Rectal smooth muscle tissue (tissue), 1 donor: ENCODE measurements around the gene CARS1.
A peak's percentile ranks its signal among the peaks of the same experiment; 100 is the strongest.
"Not testable (repeated sequence)": the region's sequence is repeated elsewhere in the genome, so short reads cannot be mapped to it uniquely, and the experiment has no call there.

Source experiments
- H3K27ac ChIP-seq: one replicate; pipeline ENCODE4 v1.7.0; 2013; ENCODE audit warnings: low read depth, low read length, inconsistent platforms
- H3K27me3 ChIP-seq: one replicate; pipeline ENCODE4 v1.7.0; 2013; ENCODE audit warnings: low read length; ENCODE audit not compliant: control insufficient read depth, insufficient read depth
- H3K36me3 ChIP-seq: one replicate; pipeline ENCODE4 v1.7.0; 2013; ENCODE audit warnings: low read length; ENCODE audit not compliant: control insufficient read depth, insufficient read depth
- H3K4me1 ChIP-seq: one replicate; pipeline ENCODE4 v1.7.0; 2013; ENCODE audit warnings: low read length; ENCODE audit not compliant: control insufficient read depth, insufficient read depth
- H3K4me3 ChIP-seq: one replicate; pipeline ENCODE4 v1.7.0; 2013; ENCODE audit warnings: low read length
- H3K9ac ChIP-seq: one replicate; pipeline ENCODE4 v1.7.0; 2013; ENCODE audit warnings: low read length

The CARS1 gene

GRCh38 chr11:3066308-3066707 lies 9.1 kb upstream of the CARS1 start:
- not testable (repeated sequence) for H3K9ac ChIP-seq, H3K4me3 ChIP-seq, H3K27ac ChIP-seq, H3K4me1 ChIP-seq, H3K27me3 ChIP-seq, H3K36me3 ChIP-seq

- not testable (repeated sequence) for H3K27ac ChIP-seq, H3K4me3 ChIP-seq, H3K4me1 ChIP-seq, H3K9ac ChIP-seq, H3K27me3 ChIP-seq, H3K36me3 ChIP-seq
Measured at GRCh38 chr11:3064709-3065108, 7.5 kb upstream of the CARS1 start.

- H3K27me3 ChIP-seq, H3K4me3 ChIP-seq, H3K36me3 ChIP-seq, H3K9ac ChIP-seq, H3K4me1 ChIP-seq, H3K27ac ChIP-seq: not testable (repeated sequence)
Measured at GRCh38 chr11:3063876-3064275, 6.7 kb upstream of the CARS1 start.

GRCh38 chr11:3063432-3063831 lies 6.2 kb upstream of the CARS1 start:
- H3K27ac ChIP-seq, H3K4me1 ChIP-seq, H3K27me3 ChIP-seq, H3K9ac ChIP-seq, H3K36me3 ChIP-seq, H3K4me3 ChIP-seq: not testable (repeated sequence)

- no peak overlapping the region for H3K27ac ChIP-seq
- no peak overlapping the region for H3K9ac ChIP-seq
- no peak overlapping the region for H3K4me3 ChIP-seq
- H3K36me3 ChIP-seq: no peaks in the 10 kb centered on the region
- no peaks in the 10 kb centered on the region for H3K27me3 ChIP-seq
- H3K4me1 ChIP-seq: no peaks in the 10 kb centered on the region
Measured at GRCh38 chr11:3060436-3061025, 3.3 kb upstream of the CARS1 start.

- Histone ChIP-seq H3K27ac (no peak overlapping the region), H3K27me3 (no peaks in the 10 kb centered on the region), H3K4me3 (no peak overlapping the region), H3K36me3 (peaks cover 5% of the 10 kb centered on the region), H3K4me1 (no peaks in the 10 kb centered on the region), H3K9ac (no peak overlapping the region)
Measured at GRCh38 chr11:3058753-3059664, 1.8 kb upstream of the CARS1 start.

GRCh38 chr11:3056296-3057068 lies 741 bp downstream of the CARS1 start:
- peak overlapping the region; percentile 95 for H3K4me3 ChIP-seq
- no peaks in the 10 kb centered on the region for H3K4me1 ChIP-seq
- no peaks in the 10 kb centered on the region for H3K27me3 ChIP-seq
- peak overlapping the region; percentile 19 for H3K9ac ChIP-seq
- H3K36me3 ChIP-seq: peaks cover 6% of the 10 kb centered on the region
- peak overlapping the region; percentile 86 for H3K27ac ChIP-seq

- no peak overlapping the region for H3K9ac ChIP-seq
- H3K27ac ChIP-seq: no peak overlapping the region
- H3K36me3 ChIP-seq: peaks cover 6% of the 10 kb centered on the region
- H3K27me3 ChIP-seq: no peaks in the 10 kb centered on the region
- H3K4me3 ChIP-seq: peak overlapping the region; percentile 95
- no peaks in the 10 kb centered on the region for H3K4me1 ChIP-seq
Measured at GRCh38 chr11:3055891-3056290, 1.3 kb downstream of the CARS1 start.

- Histone ChIP-seq H3K4me1 (peaks cover 13% of the 10 kb centered on the region), H3K27ac (no peak overlapping the region), H3K36me3 (peaks cover 6% of the 10 kb centered on the region), H3K27me3 (no peaks in the 10 kb centered on the region), H3K4me3 (no peak overlapping the region), H3K9ac (no peak overlapping the region)
Measured at GRCh38 chr11:3052567-3052966, 4.7 kb downstream of the CARS1 start.

GRCh38 chr11:3052109-3052479 lies 5.1 kb downstream of the CARS1 start:
- Histone ChIP-seq H3K27me3 (no peaks in the 10 kb centered on the region), H3K36me3 (peaks cover 9% of the 10 kb centered on the region), H3K4me1 (peaks cover 13% of the 10 kb centered on the region), H3K27ac (no peak overlapping the region), H3K9ac (no peak overlapping the region), H3K4me3 (no peak overlapping the region)

- Histone ChIP-seq H3K27me3 (no peaks in the 10 kb centered on the region), H3K36me3 (peaks cover 9% of the 10 kb centered on the region), H3K9ac (no peak overlapping the region), H3K4me3 (no peak overlapping the region), H3K4me1 (peaks cover 13% of the 10 kb centered on the region), H3K27ac (no peak overlapping the region)
Measured at GRCh38 chr11:3051196-3052108, 5.8 kb downstream of the CARS1 start.
